Kidney (tissue), 14 donors: ENCODE data around the gene NSUN6. TPM values are rescaled to one million over a fixed set of nuclear protein-coding genes. Genes with fewer than 3 reads are reported as not detected.
"Not testable (repeated sequence)": the region's sequence is repeated elsewhere in the genome, so short reads cannot be mapped to it uniquely, and the experiment has no call there.

Experiments used
- DNase-seq, 5 donors: peaks; one replicate each; pipeline ENCODE4 v3.0.0-alpha.2; 2013 to 2020
- FAIRE-seq: peaks from 2 replicates; lab custom pipeline; 2012; peaks lifted over from hg19 to GRCh38; lab: Jason Lieb, UNC
- H3K27ac ChIP-seq, 2 donors: one replicate each; pipeline ENCODE4 v1.7.0; 2013; ENCODE audit warnings: low read depth in 2 of 2, low read length in 2 of 2, inconsistent platforms in 1 of 2
- H3K27me3 ChIP-seq: one replicate; pipeline ENCODE4 v1.7.1; 2013; ENCODE audit warnings: low read length, inconsistent platforms; ENCODE audit not compliant: control insufficient read depth, insufficient read depth
- H3K36me3 ChIP-seq, 3 donors: one replicate each; pipeline versions ENCODE4 v1.7.0 to v1.7.1; 2013; ENCODE audit warnings: low read length in 3 of 3, control low read depth in 1 of 3, inconsistent platforms in 1 of 3; ENCODE audit not compliant: insufficient read depth in 3 of 3, control insufficient read depth in 2 of 3
- H3K4me1 ChIP-seq, 3 donors: one replicate each; pipeline versions ENCODE4 v1.7.0 to v1.7.1; 2013; ENCODE audit warnings: low read length in 3 of 3, inconsistent platforms in 1 of 3, low read depth in 1 of 3; ENCODE audit not compliant: control insufficient read depth in 2 of 3, insufficient read depth in 2 of 3
- H3K4me3 ChIP-seq, 3 donors: one replicate each; pipeline versions ENCODE4 v1.7.0 to v1.8.1; 2013; ENCODE audit warnings: low read length in 3 of 3, control low read depth in 1 of 3, inconsistent platforms in 1 of 3
- H3K9ac ChIP-seq, 3 donors: one replicate each; pipeline versions ENCODE4 v1.7.0 to v1.7.1; 2013; ENCODE audit warnings: low read length in 3 of 3, control low read depth in 1 of 3, inconsistent platforms in 1 of 3
- H3K9me3 ChIP-seq, 3 donors: one replicate each; pipeline versions ENCODE4 v1.7.0 to v1.7.1; 2013; ENCODE audit warnings: low read length in 3 of 3, control low read depth in 1 of 3, inconsistent platforms in 1 of 3; ENCODE audit not compliant: control insufficient read depth in 2 of 3, insufficient read depth in 1 of 3
- intact Hi-C: fragments of 100-400 bp; cut with DNase I; formaldehyde crosslinking; loops from one replicate; pipeline ENCODE4 v1.11.1; 2022
- polyA plus RNA-seq: library from polyadenylated mRNA; stranded (reverse); fragments of 350-450 nt; fragmentation: Illumina TruSeq; extraction: RNeasy Lipid Tissue Mini Kit (QIAGEN cat#74804); gene quantifications from one replicate; pipeline ENCODE4 v1.2.3, GENCODE V29; 2014; ENCODE audit warnings: low read depth, low replicate concordance; ENCODE audit not compliant: insufficient read depth
- total RNA-seq: library from RNA; stranded (reverse); fragmentation: NEBNext Ultra II Directional; extraction: Animal tissue kit (Norgen Biotek cat#: 25700); gene quantifications from one replicate; pipeline ENCODE4 v1.2.1, GENCODE V29; 2021
- TF ChIP-seq, protein P1 (sequence below): IDR thresholded peaks from 3 replicates; pipeline ENCODE4 v1.5.1; 2012; ENCODE audit warnings: mild to moderate bottlenecking, moderate library complexity, borderline replicate concordance; ENCODE audit not compliant: insufficient read depth; ENCODE audit errors: extremely low read depth
- donor health status: control.
- donor health status: control.
- donor health status: control.
- donor health status: control.
- donor health status: control.
- donor health status: DM: yes; HTN: yes; CAD: no.
- donor health status: Normal renal cell carcinoma (clear cell type).

NSUN6 gene
- total and polyA plus RNA-seq, 2 donors from 2014 or later = 6.3 to 19.3 TPM

DNA sequence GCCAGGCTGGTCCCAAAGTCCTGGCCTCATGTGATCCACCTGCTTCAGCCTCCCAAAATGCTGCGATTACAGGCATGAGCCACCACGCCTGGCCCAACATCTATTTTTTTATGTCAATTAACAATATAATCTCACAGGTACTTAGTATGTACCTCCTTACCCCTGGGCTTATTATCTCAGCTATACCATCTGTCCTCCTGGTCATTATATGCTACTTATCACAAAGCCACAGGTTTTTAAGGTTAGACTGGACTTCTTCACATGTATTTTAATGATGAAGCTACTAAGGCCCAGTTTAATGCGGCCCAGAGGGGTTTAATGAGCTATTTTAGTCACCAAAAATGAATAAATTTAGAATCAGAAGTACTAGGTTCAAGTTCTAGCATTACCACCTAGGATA, 3.4 kb downstream of the NSUN6 start:
- Histone ChIP-seq H3K36me3 (no peaks in the 10 kb centered on the region), H3K9ac (no peak overlapping the region), H3K4me1 (peaks cover 0 to 2% (median 0%) of the 10 kb centered on the region in 3 donors), H3K9me3 (no peaks in the 10 kb centered on the region), H3K27ac (no peak overlapping the region), H3K4me3 (no peak overlapping the region), H3K27me3 (no peaks in the 10 kb centered on the region)
- DNase-seq (no peak), FAIRE-seq (no peak)
- intact Hi-C loops = no loop called here
- TF ChIP-seq, protein P1, sequence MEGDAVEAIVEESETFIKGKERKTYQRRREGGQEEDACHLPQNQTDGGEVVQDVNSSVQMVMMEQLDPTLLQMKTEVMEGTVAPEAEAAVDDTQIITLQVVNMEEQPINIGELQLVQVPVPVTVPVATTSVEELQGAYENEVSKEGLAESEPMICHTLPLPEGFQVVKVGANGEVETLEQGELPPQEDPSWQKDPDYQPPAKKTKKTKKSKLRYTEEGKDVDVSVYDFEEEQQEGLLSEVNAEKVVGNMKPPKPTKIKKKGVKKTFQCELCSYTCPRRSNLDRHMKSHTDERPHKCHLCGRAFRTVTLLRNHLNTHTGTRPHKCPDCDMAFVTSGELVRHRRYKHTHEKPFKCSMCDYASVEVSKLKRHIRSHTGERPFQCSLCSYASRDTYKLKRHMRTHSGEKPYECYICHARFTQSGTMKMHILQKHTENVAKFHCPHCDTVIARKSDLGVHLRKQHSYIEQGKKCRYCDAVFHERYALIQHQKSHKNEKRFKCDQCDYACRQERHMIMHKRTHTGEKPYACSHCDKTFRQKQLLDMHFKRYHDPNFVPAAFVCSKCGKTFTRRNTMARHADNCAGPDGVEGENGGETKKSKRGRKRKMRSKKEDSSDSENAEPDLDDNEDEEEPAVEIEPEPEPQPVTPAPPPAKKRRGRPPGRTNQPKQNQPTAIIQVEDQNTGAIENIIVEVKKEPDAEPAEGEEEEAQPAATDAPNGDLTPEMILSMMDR = no peak

DNA sequence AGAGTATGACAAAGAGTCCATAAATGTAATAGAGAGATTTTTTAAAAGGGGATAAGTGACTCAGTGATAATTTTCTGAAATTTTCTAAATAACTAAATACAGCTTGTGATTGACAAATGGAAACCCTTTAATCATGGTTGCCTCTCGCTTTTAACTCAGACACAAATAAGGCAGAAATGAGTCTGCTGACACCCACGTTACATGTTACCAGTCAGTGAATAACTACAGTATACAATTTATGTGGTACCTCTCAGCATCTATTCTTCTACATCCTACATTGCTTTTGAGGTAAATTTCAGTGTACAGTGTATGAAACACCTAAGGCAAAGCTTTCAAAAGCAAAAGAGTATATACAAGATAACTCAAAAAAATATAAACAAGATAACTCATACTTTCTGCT, 4.2 kb downstream of the NSUN6 start:
- TF ChIP-seq, protein P1 = no peak
- no peaks in the 10 kb centered on the region for H3K36me3 ChIP-seq
- intact Hi-C loops = no loop called here
- DNase-seq (no peak), FAIRE-seq (no peak)
- no peak overlapping the region for H3K27ac ChIP-seq
- H3K27me3 ChIP-seq = no peaks in the 10 kb centered on the region
- H3K4me3 ChIP-seq = no peak overlapping the region
- no peak overlapping the region for H3K9ac ChIP-seq
- peaks cover 0 to 2% (median 0%) of the 10 kb centered on the region in 3 donors for H3K4me1 ChIP-seq
- H3K9me3 ChIP-seq = no peaks in the 10 kb centered on the region

DNA sequence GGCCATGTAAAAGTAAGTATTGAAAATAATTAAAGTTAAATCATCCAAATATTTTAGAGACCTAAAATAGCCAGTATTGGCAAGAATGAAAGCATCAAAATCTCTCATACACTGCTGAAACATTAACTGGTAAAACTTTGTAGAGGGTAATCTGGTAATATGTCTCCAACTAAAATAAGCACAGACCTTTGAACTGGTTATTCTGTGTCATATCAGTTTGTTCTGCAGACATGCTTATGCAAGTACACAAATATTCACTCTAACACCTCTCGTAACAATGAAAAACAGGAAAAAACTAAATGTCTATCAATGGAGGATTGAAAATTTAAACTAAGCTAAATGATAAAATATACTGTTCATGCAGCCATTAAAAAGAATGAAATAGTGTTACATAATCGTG, 11.7 kb downstream of the NSUN6 start:
- FAIRE-seq = peak; percentile 63
- H3K4me1 ChIP-seq, H3K36me3 ChIP-seq, H3K27ac ChIP-seq, H3K4me3 ChIP-seq, H3K27me3 ChIP-seq, intact Hi-C loops, DNase-seq, H3K9ac ChIP-seq, H3K9me3 ChIP-seq: not testable (repeated sequence)

DNA sequence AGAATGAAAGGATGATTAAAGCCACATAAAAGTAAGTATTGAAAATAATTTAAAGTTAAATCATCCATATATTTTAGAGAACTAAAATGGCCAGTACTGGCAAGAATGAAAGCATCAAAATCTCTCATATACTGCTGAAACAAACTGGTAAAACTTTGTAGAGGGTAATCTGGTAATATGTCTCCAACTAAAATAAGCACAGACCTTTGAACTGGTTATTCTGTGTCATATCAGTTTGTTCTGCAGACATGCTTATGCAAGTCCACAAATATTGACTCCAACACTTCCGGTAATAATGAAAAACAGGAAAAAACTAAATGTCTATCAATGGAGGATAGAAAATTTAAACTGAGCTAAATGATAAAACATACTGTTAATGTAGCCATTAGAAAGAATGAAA, 14.0 kb downstream of the NSUN6 start:
- H3K4me3 ChIP-seq, H3K9me3 ChIP-seq, intact Hi-C loops, H3K36me3 ChIP-seq, H3K27me3 ChIP-seq, H3K27ac ChIP-seq, DNase-seq, H3K9ac ChIP-seq, FAIRE-seq, H3K4me1 ChIP-seq: not testable (repeated sequence)

DNA sequence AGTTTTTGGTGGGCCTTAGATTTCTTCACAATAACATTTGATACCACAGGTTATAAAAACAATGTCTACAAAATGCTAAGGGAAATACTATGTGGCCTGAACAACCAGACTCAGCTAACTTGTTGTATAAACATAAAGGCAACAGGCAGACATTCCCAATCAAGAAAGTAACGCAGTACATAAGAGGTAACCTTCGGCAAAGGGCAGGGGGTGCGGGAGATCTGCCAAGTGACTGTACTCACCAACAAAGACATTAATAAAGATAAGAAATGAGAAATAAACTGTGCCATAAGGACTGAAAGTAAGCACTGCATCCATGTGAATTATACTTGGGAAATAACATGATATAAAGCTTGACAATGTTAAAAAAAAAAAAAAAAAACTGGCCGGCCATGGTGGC, 15.4 kb downstream of the NSUN6 start:
- DNase-seq = no peak
- H3K27ac ChIP-seq = no peak overlapping the region
- FAIRE-seq = no peak

DNA sequence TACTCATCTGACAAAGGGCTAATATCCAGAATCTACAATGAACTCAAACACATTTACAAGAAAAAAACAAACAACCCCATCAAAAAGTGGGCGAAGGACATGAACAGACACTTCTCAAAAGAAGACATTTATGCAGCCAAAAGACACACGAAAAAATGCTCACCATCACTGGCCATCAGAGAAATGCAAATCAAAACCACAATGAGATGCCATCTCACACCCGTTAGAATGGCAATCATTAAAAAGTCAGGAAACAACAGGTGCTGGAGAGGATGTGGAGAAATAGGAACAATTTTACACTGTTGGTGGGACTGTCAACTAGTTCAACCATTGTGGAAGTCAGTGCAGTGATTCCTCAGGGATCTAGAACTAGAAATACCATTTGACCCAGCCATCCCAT, 18.9 kb downstream of the NSUN6 start:
- intact Hi-C loops = not testable (repeated sequence)

More for the DNA sequence above, 15.4 kb downstream of the NSUN6 start:
- Histone ChIP-seq H3K27me3 (no peaks in the 10 kb centered on the region), H3K4me3 (no peak overlapping the region), H3K9ac (no peak overlapping the region), H3K36me3 (no peaks in the 10 kb centered on the region), H3K4me1 (no peaks in the 10 kb centered on the region), H3K9me3 (no peaks in the 10 kb centered on the region)
- TF ChIP-seq, protein P1 = no peak
- intact Hi-C loops = no loop called here

More for the DNA sequence above, 18.9 kb downstream of the NSUN6 start:
- H3K9ac ChIP-seq, FAIRE-seq, H3K4me1 ChIP-seq, H3K9me3 ChIP-seq, H3K27me3 ChIP-seq, H3K27ac ChIP-seq, DNase-seq, H3K4me3 ChIP-seq, H3K36me3 ChIP-seq: not testable (repeated sequence)
